Measurements from ENCODE around the gene EPHA4. TPM values are rescaled to one million over a fixed set of nuclear protein-coding genes. Genes with fewer than 3 reads are reported as not detected.

Gene EPHA4
- total and polyA plus RNA-seq, 8 donors: 0.56 to 28.1 (median 5.8) TPM; not detected in 1

DNA sequence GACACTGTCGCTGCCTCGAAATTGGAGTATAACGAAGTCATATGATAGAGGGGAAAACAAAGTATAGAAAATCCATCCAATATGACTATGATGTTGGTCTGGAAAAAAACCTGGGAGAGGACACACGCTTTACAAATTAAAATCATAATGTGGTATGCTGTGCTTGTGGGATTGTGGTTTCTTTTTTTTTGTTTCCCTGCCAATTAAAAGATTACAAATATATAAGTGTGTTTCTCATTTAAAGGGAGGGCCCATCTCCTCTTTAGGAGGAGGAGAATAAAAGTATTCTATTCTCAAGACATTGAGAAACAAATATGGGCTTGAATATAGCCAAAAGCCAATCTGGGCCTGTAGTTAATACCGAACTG is 86.6 kb downstream of the EPHA4 start:
- WGBS, 5 donors: 91 to 96% (median 94%) methylated on average over 5 of the region's 5 CpGs
- H3K9me3 ChIP-seq: no peaks in the 10 kb centered on the region
- no peak for DNase-seq
- TF ChIP-seq POLR2A (IDR thresholded peaks at IDR 0.05) (no peak), POLR2AphosphoS5 (IDR thresholded peaks at IDR 0.05) (no peak)
- H3K27me3 ChIP-seq: no peaks in the 10 kb centered on the region
- H3K4me1 ChIP-seq: no peaks in the 10 kb centered on the region
- intact Hi-C loops (cut with DNase I; ENCODE audit: low total_unique reads): no loop called here
- peaks cover 0 to 8% (median 0%) of the 10 kb centered on the region in 4 donors for H3K36me3 ChIP-seq
- H3K27ac ChIP-seq: no peak overlapping the region
- no peak overlapping the region for H3K4me3 ChIP-seq

DNA sequence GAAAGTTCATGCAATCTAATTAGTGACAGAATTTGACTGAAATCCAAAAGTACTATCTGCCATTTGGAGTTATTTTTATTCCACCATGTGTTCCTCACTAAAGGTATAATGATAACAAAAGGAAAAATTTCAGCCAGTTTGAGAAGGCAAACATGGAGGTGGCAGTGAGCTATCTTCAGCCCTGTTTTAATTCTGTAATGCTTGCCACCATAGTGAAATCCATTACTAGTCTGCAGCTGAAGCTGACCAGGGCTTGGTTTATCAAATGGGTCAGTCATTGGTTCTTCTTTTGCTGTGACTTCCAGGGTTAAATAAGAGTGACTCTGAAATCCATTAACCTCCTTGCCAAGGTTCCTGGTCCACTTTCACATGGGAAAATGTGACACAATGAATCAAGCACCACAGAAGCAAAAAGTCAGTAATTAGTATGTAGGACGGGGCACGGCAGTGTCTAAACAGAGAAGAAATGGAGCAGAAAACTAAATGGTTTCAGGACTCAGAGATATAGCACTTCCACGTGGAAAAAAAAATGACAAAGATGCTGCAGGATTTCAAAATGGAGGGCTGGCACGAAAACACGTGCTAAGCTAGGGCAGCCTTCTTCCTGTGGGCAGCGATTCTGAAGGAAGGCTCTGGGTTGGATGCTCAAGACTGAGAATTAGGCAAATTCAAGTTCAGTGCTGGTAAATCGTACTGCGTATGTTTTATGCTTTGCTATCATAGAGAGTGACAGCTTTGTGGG is 87.2 kb downstream of the EPHA4 start:
- no peaks in the 10 kb centered on the region for H3K27me3 ChIP-seq
- no peaks in the 10 kb centered on the region for H3K4me1 ChIP-seq
- no peak overlapping the region for H3K4me3 ChIP-seq
- H3K27ac ChIP-seq: no peak overlapping the region
- H3K36me3 ChIP-seq: peaks cover 0 to 8% (median 0%) of the 10 kb centered on the region in 4 donors
- TF ChIP-seq POLR2AphosphoS5 (IDR thresholded peaks at IDR 0.05): no peak
- no peak for TF ChIP-seq EP300 (IDR thresholded peaks at IDR 0.05)
- no peak for TF ChIP-seq POLR2A (IDR thresholded peaks at IDR 0.05)
- TF ChIP-seq, protein P1, sequence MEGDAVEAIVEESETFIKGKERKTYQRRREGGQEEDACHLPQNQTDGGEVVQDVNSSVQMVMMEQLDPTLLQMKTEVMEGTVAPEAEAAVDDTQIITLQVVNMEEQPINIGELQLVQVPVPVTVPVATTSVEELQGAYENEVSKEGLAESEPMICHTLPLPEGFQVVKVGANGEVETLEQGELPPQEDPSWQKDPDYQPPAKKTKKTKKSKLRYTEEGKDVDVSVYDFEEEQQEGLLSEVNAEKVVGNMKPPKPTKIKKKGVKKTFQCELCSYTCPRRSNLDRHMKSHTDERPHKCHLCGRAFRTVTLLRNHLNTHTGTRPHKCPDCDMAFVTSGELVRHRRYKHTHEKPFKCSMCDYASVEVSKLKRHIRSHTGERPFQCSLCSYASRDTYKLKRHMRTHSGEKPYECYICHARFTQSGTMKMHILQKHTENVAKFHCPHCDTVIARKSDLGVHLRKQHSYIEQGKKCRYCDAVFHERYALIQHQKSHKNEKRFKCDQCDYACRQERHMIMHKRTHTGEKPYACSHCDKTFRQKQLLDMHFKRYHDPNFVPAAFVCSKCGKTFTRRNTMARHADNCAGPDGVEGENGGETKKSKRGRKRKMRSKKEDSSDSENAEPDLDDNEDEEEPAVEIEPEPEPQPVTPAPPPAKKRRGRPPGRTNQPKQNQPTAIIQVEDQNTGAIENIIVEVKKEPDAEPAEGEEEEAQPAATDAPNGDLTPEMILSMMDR (IDR thresholded peaks at IDR 0.05): no peak
- WGBS, 5 donors: 92 to 97% (median 93%) methylated on average over 8 of the region's 8 CpGs
- no peak for DNase-seq
- H3K9me3 ChIP-seq: no peaks in the 10 kb centered on the region
- intact Hi-C loops (cut with DNase I; ENCODE audit: low total_unique reads): no loop called here

DNA sequence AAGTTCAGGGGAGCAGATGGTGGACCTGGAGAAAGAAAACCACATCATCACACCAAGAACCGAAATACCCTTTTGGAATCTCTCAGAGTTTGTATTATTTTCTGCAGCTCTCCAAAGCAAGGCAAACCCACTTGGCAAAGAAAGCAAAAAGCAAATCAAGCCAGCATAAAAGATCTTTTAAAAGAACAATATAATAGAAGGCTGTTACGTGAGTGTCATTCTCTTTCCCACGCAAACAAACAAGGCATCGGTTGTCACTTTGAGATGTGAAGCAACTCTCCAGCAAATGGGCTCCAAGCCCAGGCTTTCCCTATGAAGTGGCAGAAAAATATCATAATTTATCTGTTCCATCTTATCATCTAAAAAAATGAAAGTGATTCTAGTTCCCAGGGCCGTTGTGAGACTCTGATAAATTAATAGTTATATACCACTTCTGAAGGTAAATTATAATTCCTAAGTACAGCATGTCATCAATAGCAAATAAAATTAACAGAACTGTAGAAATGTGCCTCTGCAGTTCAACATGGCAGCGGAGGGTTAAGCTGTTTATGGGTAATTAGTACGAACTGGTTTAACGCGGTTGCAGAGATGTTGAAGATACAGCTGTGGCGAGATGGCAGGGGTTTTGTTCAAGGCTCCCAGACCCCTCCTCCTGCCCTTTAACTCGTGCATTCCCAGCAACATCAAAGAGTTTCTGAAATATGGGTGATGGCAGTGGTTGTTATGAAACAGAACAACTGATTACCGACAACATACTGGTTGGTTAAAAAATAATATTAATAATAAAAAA is 89.2 kb downstream of the EPHA4 start:
- peaks cover 0 to 11% (median 0%) of the 10 kb centered on the region in 4 donors for H3K4me1 ChIP-seq
- intact Hi-C loops (cut with DNase I; ENCODE audit: low total_unique reads): no loop called here
- WGBS, 5 donors: 72 to 80% (median 75%) methylated on average over 12 of the region's 12 CpGs

DNA sequence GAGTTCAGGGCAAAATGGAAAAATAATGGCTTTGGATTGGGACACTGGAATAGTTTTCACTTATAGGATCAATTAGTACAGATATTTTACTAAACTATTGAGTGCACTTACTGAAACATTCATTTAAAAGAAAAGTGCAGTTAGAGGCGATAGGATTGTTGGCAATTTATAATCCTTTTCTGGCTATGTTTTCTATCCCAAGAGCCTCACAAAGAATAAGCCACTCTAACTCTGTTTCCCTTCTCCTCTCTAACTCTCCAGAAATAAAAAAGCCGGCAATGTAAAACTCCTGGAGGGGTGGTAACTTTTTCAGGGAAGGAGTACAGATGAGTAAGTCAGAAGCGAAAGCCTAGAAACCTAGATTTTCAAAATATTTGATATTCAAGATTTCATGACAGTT is 91.3 kb downstream of the EPHA4 start:
- Histone ChIP-seq H3K27me3 (no peaks in the 10 kb centered on the region), H3K4me1 (peaks cover 0 to 15% (median 0%) of the 10 kb centered on the region in 4 donors), H3K9me3 (no peaks in the 10 kb centered on the region), H3K4me3 (no peak overlapping the region), H3K27ac (no peak overlapping the region), H3K36me3 (peaks cover 0 to 8% (median 0%) of the 10 kb centered on the region in 4 donors)
- 90 to 99% (median 93%) methylated on average over 3 of the region's 3 CpGs for WGBS, 5 donors
- TF ChIP-seq EP300 (IDR thresholded peaks at IDR 0.05) (no peak), POLR2A (IDR thresholded peaks at IDR 0.05) (no peak), POLR2AphosphoS5 (IDR thresholded peaks at IDR 0.05) (no peak)
- TF ChIP-seq, protein P1 (IDR thresholded peaks at IDR 0.05): no peak
- intact Hi-C loops (cut with DNase I; ENCODE audit: low total_unique reads): no loop called here
- DNase-seq: no peak

More for the DNA sequence above, 89.2 kb downstream of the EPHA4 start:
- TF ChIP-seq, protein P1 (IDR thresholded peaks at IDR 0.05): no peak
- TF ChIP-seq POLR2AphosphoS5 (IDR thresholded peaks at IDR 0.05): no peak
- TF ChIP-seq EP300 (IDR thresholded peaks at IDR 0.05): no peak
- TF ChIP-seq POLR2A (IDR thresholded peaks at IDR 0.05): no peak
- Histone ChIP-seq H3K4me3 (no peak overlapping the region), H3K27ac (no peak overlapping the region), H3K9me3 (no peaks in the 10 kb centered on the region), H3K27me3 (no peaks in the 10 kb centered on the region), H3K36me3 (peaks cover 0 to 8% (median 0%) of the 10 kb centered on the region in 4 donors)
- DNase-seq: no peak

Data from stomach (tissue), 9 donors.